Measurements from ENCODE around the gene SRSF6. TPM values are rescaled to one million over a fixed set of nuclear protein-coding genes. Genes with fewer than 3 reads are reported as not detected.
"Not testable (repeated sequence)": the region's sequence is repeated elsewhere in the genome, so short reads cannot be mapped to it uniquely, and the experiment has no call there.

SRSF6 gene
- total RNA-seq, 1 donor from 2014 or later: 151 TPM

- DNase-seq (ENCODE audit: low spot score): peak; percentile 33
Observed at GRCh38 chr20:43448748-43449535, 8.8 kb upstream of the SRSF6 start.

- DNase-seq (ENCODE audit: low spot score): no peak
Observed at GRCh38 chr20:43450841-43451799, 6.6 kb upstream of the SRSF6 start.

DNA sequence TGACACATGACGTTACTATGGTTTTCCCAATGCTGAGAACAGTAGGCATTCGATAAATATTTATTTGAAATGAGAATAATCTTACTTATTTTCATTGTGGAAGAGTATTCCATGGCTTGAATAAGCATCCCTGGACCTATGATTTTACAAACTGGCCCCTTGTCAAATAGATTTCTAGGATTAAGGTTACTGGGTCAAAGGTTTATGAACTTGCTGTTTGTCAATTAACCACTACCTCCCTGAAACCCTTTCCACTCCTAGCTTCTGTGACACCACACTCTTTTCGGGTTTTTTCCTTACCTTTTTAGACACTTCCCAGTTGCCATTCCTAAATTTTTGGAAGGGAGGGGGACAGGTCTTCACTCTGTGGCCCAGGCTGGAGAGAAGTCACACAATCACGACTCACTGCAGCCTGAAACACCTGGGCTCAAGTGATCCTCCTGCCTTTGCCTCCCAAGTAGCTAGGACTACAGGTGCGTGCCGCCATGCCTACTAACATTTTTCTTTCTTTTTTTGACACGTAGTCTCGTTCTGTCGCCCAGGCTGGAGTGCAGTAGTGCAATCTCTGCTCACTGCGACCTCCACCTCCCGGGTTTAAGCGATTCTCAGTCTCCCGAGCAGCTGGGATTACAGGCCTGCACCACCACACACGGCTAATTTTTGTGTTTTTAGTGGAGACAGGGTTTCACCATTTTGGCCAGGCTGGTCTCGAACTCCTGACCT is 5.1 kb upstream of the SRSF6 start:
- no peak for DNase-seq (ENCODE audit: low spot score)

DNA sequence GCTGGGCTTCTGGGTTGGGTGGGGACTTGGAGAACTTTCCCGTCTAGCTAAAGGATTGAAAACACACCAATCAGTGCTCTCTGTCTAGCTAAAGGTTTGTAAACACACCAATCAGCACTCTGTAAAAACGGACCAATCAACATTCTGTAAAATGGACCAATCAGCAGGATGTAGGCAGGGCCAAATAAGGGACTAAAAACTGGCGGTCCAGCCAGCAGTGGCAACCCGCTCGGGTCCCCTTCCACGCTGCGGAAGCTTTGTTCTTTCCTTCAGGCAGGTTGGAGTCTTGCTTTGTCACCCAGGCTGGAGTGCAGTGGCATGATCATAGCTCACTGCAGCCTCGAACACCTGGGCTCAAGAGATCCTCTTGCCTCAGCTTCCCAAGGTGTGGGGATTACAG is 1.4 kb upstream of the SRSF6 start:
- not testable (repeated sequence) for DNase-seq (ENCODE audit: low spot score)

DNA sequence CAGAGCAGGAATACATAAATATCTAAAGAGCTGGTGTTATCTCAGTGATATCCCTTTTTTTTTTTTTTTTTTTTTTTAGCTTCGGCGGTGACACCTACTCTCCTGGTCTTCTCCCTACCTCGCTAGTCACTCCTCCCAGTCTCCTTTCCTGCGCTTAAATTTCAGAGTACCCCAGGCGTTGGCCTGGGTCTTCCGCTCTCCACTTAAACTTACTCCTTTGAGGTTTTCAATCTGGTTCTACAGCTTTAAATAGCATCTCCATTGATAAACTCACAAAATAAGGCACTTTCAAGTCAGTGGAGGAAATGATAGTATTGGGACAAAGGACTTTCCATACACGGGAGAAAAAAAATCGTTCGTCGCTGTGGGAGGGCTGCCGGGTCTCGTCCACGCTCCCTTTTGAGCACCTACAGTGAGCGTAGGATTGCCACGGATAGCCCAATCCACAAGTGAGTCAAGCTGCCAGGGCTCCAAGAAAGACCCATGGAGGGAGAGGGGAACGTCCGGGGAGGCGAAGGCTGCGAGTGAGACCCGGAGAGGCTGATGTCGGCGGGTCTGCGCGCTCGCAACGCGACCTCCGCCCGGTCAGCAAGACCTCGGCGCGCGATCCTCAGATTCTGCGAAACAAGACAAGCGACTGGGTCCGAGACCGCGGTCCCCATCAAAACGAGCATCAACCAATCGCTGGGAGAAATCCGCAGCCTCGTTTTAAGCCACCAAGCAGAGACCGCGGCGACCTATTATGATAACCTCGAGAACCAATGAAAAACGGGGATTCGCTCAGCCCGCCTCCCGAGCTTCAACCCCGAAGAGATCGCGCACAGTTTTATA is 672 bp upstream of the SRSF6 start:
- DNase-seq (ENCODE audit: low spot score): peak; percentile 93

- DNase-seq (ENCODE audit: low spot score): peak; percentile 13
Observed at GRCh38 chr20:43458422-43458924, 777 bp downstream of the SRSF6 start.

GRCh38 chr20:43459022-43459942 is 1.6 kb downstream of the SRSF6 start:
- no peak for DNase-seq (ENCODE audit: low spot score)

DNA sequence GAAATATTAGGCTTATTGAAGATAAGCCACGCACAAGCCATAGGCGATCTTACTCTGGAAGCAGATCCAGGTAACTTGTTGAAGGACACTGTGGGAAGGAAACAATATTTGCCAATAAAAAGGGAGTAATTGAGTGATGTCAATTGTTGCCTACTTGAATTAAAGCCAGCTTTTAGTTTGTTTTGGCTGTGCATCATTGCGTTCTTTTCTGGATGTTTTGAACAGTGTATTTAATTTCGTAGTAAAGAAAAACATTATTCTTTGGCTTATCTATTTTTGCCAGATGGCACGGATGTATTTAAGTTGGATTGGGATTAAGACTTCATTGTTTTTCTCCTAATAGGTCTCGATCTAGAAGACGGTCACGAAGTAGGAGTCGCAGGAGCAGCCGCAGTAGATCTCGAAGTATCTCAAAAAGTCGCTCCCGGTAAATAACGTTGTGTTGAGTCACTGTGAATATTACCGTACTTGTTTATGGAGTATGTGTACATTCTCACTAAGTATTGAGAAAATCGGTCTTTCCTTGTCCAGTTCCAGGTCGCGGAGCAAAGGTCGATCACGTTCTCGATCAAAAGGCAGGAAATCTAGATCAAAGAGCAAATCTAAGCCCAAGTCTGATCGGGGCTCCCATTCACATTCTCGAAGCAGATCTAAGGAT is 2.6 kb downstream of the SRSF6 start:
- DNase-seq (ENCODE audit: low spot score): no peak

DNA sequence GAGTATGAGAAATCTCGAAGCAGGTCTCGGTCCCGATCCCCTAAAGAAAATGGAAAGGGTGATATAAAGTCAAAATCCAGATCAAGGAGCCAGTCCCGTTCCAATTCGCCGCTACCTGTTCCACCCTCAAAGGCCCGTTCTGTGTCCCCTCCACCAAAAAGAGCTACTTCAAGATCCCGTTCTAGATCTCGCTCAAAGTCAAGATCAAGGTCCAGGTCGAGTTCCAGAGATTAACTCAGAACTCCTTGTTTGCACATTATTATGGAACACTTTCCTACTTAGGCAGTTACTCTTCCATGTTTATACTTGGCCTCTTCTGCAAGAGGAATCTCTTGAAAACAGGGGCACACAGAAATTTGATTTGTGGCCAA is 3.1 kb downstream of the SRSF6 start:
- no peak for DNase-seq (ENCODE audit: low spot score)

- DNase-seq (ENCODE audit: low spot score): no peak
Observed at GRCh38 chr20:43461894-43462659, 4.4 kb downstream of the SRSF6 start.

GRCh38 chr20:43462660-43463526 is 5.2 kb downstream of the SRSF6 start:
- no peak for DNase-seq (ENCODE audit: low spot score)

DNA sequence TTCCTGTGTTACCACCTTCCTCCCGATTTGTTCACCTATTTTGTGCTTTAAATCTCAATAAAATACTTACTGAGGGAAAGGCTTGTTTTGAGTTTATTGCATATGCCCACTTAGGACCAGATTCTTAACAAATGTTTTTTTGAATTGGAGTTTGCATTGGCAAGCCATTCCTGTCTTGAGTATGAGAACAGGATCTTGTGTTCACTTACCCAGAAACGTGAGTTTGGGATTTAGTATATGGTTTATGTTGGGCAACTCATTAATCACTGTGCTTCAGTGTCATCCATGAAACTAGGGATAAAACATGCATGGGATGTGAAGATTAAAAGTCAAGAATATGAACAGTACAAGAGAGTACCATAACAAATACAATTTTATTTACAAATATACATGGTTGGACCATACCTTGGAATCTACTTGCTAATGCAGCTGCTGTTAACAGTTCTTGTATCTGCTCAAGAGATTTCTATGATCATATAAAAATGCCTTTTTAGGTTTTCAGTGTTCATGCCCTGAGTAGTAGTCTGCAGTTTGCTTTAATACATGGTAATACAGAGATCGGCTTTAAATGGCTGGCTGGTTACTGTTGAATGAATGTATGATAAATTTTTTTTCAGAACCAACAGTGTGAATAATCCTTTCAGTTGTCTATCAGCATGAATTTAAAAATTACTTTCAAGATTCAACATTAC is 6.0 kb downstream of the SRSF6 start:
- DNase-seq (ENCODE audit: low spot score): no peak

DNA sequence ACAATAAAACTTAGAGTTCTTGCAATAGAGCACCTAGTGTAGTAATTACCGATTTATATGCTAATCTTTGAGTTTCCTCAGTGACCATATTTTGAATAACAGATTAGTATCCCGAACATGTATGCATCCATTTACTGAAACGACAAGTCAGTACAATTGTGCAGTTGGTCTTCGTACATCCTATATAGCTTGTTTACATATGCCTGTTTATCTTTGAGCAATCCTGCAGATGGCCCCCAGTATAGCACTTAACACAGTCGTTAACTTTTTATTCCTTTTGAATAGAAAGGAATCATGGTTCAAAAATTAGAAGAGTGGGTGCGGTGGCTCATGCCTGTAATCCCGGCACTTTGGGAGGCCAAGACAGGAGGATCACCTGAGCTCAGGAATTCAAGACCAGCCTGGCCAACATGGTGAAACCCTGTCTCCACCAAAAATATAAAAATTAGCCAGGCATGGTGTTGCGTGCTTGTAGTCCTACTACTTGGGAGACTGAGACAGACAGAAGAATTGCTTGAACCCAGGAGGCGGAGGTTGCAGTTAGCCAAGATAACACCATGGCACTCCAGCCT is 6.6 kb downstream of the SRSF6 start:
- no peak for DNase-seq (ENCODE audit: low spot score)

- no peak for DNase-seq (ENCODE audit: low spot score)
Observed at GRCh38 chr20:43465625-43465943, 7.9 kb downstream of the SRSF6 start.

DNA sequence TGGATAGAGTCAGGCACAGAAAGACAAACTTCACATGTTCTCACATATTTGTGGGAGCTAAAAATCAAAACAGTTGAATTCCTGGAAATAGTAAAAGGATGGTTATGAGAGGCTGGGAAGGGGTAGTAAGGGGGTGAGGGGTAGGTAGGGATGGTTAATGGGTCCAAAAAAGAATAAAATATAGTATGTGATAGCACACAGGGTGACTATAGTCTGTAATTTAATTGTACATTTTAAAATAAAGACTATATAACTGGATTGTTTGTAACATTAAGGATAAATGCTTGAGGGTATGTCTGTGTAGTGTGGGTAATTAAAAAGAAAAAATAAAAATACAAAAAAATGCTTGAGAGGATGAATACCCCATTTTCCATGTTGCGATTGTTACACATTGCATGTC is 9.9 kb downstream of the SRSF6 start:
- DNase-seq (ENCODE audit: low spot score): no peak

DNA sequence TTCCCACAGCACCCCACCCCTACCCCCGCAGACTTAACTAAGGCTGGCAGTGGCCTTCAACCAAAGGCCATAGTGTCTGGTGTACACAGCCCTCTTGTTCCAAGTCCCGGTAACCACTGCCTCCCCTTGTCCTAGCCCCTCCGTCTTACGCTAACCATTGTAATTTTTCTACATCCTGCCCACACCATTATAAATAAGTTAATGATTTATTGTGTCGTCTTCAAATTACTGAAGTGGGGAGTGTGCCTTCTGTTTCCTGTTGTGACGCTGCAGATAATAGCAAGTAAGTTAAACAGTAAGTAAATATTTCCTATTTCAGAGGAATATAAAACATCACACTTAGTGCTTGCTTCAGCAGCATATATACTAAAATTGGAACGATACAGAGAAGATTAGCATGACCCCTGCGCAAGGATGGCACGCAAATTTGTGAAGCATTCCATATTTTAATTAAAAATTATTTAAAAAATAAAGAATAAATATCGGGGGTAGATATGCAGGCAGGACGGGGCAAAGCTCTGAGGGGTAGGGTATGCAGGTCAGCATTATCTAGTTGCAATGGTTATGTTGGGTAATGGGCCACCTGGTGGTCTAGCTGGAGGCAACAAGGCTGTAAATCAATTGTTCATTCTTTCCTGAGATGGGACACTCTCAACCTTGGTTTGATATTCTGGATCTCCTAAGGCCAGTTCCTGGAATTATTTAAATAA is 15.1 kb downstream of the SRSF6 start:
- DNase-seq (ENCODE audit: low spot score): no peak

Data from mucosa of gallbladder (tissue), 1 donor.